Lower leg skin (tissue), 4 donors: Measurements from ENCODE around the gene RPLP2. TPM values are rescaled to one million over a fixed set of nuclear protein-coding genes. Genes with fewer than 3 reads are reported as not detected.

Source experiments
- DNase-seq, 2 donors: peaks; one replicate each; pipeline ENCODE4 v3.0.0-alpha.2; 2019; ENCODE audit warnings: low spot score in 2 of 2
- H3K4me3 ChIP-seq: fragments of 200-600 bp; sonication (generic); 2 replicates; pipeline ENCODE4 v1.5.1; 2017; ENCODE audit warnings: mild to moderate bottlenecking, low read depth; ENCODE audit not compliant: poor library complexity, severe bottlenecking
- POLR2A ChIP-seq, 2 donors: fragments of 450-650 bp; IDR thresholded peaks; one replicate each; pipeline ENCODE4 v1.6.1; 2016 to 2017; ENCODE audit warnings: antibody characterized with exemption in 2 of 2, mild to moderate bottlenecking in 1 of 2, moderate library complexity in 1 of 2
- WGBS, 2 donors: methylation state at CpG; one replicate each; pipeline ENCODE4 v1.1.5; 2018; 5-methylcytosine and 5-hydroxymethylcytosine counted together
- intact Hi-C: fragments of 100-400 bp; cut with DNase I; formaldehyde crosslinking; loops from one replicate; pipeline ENCODE4 v1.15.0; 2023; ENCODE audit warnings: low total_unique reads
- total RNA-seq, 4 donors: library from RNA; depleted of rRNA; stranded (reverse); fragments of >200 nt; gene quantifications; one replicate each; pipeline ENCODE4 v1.1.0, GENCODE V29; 2016
- TF ChIP-seq, protein P1 (sequence below), 3 donors: fragments of 450-650 bp; IDR thresholded peaks; one replicate each; pipeline ENCODE4 v1.5.1; 2016; ENCODE audit warnings: antibody characterized with exemption in 3 of 3, mild to moderate bottlenecking in 3 of 3, moderate library complexity in 2 of 3

The RPLP2 gene
- total RNA-seq, 4 donors from 2014 or later = 479 to 1,471 (median 745) TPM

DNA sequence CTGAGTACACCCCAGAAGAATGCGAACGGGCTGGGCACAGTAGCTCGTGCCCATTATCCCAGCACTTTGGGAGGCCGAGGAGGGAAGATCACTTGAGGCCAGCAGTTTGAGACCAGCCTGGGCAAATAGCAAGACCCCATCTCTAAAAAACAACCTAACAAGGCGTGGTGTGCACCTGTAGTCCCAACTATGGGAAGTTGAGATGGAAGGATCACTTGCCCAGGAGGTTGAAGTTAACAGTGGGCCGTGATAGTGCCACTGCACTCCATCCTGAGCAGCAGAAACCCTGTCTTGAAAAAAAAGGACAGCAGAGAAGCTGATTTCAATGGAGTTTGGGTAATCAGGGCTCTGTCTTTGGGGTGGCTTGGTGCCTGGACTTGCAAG is 3.3 kb downstream of the RPLP2 start:
- DNase-seq = no peak
- WGBS, 2 donors = 81 to 83% methylated on average over 6 of the region's 6 CpGs
- no peak for TF ChIP-seq POLR2A (IDR thresholded peaks at IDR 0.05)
- TF ChIP-seq, protein P1, sequence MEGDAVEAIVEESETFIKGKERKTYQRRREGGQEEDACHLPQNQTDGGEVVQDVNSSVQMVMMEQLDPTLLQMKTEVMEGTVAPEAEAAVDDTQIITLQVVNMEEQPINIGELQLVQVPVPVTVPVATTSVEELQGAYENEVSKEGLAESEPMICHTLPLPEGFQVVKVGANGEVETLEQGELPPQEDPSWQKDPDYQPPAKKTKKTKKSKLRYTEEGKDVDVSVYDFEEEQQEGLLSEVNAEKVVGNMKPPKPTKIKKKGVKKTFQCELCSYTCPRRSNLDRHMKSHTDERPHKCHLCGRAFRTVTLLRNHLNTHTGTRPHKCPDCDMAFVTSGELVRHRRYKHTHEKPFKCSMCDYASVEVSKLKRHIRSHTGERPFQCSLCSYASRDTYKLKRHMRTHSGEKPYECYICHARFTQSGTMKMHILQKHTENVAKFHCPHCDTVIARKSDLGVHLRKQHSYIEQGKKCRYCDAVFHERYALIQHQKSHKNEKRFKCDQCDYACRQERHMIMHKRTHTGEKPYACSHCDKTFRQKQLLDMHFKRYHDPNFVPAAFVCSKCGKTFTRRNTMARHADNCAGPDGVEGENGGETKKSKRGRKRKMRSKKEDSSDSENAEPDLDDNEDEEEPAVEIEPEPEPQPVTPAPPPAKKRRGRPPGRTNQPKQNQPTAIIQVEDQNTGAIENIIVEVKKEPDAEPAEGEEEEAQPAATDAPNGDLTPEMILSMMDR (IDR thresholded peaks at IDR 0.05) = no peak
- intact Hi-C loops = no loop called here
- no peak overlapping the region for H3K4me3 ChIP-seq

DNA sequence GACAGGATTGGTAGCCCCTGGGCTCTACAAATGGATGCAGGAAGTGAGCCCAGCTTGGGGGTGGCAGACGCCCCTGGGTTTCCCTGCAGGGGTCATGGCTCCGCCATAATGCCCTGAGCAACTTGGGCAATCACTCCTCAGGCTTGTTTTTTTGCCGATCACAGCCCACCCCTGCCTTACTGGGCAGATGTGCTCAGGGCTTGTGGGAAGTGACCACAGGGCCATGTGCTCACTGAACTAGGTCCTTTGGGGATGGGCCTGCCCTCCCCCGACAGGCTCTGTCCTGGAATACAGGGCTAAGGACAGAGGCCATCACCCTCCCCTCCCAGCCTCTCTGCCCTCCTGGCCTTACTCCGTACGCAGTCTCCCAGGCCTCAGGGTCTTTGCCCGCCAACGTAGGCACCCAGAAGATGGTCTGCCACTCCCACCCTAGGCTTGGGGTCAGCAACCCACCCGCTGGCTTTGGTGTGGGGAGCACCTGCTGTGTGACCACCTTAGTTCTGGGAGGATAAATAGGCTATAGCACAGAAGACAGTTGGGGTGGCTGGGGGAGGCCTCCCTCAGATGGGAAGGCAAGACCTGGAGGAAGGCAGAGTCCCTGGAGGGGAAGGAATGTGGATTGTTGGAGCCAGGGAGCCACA is 3.8 kb downstream of the RPLP2 start:
- DNase-seq = no peak
- 69 to 80% methylated on average over 9 of the region's 9 CpGs for WGBS, 2 donors
- TF ChIP-seq, protein P1 (IDR thresholded peaks at IDR 0.05) = no peak
- no peak for TF ChIP-seq POLR2A (IDR thresholded peaks at IDR 0.05)
- H3K4me3 ChIP-seq = no peak overlapping the region
- intact Hi-C loops = no loop called here

DNA sequence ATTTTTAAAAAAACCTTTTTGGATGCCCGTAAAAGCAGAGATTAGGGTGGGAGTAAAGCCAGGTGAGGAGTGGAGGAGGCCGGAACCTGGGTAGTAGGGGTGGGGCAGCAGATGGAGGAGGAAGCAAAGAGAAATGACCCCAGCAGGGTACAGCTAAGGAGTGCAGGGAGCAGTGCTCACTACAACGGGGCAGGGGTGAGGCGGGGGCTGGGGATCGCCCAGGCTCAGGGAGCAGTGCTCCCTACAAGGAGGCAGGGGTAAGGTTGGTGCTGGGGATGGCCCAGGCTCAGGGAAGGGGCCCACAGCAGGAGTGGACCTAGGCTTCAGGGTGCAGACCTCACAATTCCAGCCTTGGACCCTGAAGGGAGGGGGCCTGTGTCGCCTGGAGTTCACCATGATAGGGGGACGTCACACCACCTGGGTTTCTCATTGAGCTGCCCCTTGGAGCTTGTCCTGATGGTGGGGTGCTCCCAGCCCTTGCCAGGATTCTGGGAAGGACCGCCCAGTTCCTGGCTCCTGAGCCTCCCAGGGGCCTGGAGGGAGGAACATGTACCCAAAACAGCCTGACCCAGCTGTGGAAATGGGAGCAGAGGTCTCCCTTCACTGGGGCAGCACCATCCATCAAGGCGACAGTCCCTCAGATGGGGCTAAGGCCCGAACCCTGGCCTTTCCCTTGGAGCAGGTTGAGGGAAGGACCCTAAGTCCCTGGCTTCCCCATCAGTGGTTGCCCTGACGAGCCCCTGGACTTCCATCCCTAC is 6.1 kb downstream of the RPLP2 start:
- no peak overlapping the region for H3K4me3 ChIP-seq
- DNase-seq = no peak
- WGBS, 2 donors = 82 to 84% methylated on average over 10 to 11 of the region's 11 CpGs
- intact Hi-C loops = no loop called here
- TF ChIP-seq, protein P1 (IDR thresholded peaks at IDR 0.05) = no peak
- no peak for TF ChIP-seq POLR2A (IDR thresholded peaks at IDR 0.05)

DNA sequence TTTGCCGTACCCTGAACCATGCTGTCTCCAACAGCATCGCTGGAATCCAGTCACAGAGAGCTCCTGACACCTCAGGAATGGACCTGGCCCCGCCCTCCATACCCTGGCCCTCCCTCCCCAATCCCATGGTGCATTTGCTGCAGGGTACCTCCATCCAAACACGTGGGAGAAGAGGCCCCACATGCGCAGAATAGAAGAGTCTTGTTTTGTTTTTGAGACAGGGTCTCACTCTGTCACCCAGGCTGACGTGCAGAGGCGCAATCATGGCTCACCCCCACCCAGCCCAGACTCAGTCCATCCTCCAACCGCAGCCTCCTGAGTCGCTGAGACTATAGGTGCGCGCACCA is 6.6 kb downstream of the RPLP2 start:
- WGBS, 2 donors = 83% methylated on average over 11 of the region's 11 CpGs
- TF ChIP-seq, protein P1 (IDR thresholded peaks at IDR 0.05) = no peak
- TF ChIP-seq POLR2A (IDR thresholded peaks at IDR 0.05) = no peak
- no peak for DNase-seq
- no peak overlapping the region for H3K4me3 ChIP-seq
- intact Hi-C loops = no loop called here

DNA sequence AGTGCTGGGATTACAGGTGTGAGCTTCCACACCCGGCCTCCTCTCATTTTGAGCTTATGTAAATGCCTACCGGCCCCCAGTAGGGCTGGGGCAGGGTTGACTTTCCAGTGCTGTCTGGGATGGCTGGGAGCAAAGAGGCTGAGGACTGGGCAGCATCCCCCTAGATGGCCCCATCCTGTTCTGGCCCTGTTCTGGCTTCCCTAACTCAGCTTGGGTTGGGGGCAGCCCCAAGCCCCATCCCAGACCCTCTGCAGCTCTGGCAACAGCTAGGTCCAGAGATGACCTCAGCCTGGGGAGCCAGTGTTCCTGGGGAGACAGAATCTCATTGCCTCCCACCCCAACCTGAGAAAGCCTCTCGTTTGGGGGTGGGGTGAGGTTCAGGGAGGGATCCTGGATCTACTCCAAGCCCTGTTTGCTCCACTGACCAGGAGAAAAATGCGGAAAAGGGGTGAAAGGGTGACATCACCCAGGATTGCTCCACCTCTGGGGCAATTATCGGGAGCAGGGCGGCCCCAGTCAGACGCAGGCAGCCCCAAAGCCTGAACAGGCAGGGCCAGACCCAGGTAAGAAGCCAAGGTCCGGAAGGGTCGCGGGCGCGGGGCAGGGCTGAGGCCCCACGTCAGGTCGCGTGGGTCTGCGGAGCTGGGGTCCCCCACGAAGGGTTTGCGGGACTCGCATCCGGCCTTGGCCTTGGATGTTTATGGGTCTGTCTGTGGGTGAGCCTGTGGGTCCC is 8.8 kb downstream of the RPLP2 start, which contains the start of gene PNPLA2:
TSS of gene PNPLA2 (plus strand) at position 519 of the 733 bp plus-strand sequence. CDS start 805 bp downstream, outside the sequence.
- peak within 1 kb of the TSS; percentile 84 for H3K4me3 ChIP-seq
- intact Hi-C loops = no loop called here
- TF ChIP-seq, protein P1 (IDR thresholded peaks at IDR 0.05) = no peak
- no peak for TF ChIP-seq POLR2A (IDR thresholded peaks at IDR 0.05)
- no peak for DNase-seq
- 19 to 38% methylated on average over 17 to 20 of the region's 20 CpGs for WGBS, 2 donors
